Choroid plexus epithelial cell (primary cell): Measurements from ENCODE around the gene SMURF2.
A peak's percentile ranks its signal among the peaks of the same experiment; 100 is the strongest.

Source experiments
- DNase-seq: peaks from one replicate; pipeline ENCODE4 v3.0.0-alpha.2; 2010; ENCODE audit warnings: low read depth
- H3K4me3 ChIP-seq: 2 replicates; pipeline ENCODE4 v1.5.1; 2011; ENCODE audit warnings: low read depth, mild to moderate bottlenecking, control low read depth, low read length, moderate library complexity
- TF ChIP-seq, protein P1 (sequence below): conservative IDR thresholded peaks from 2 replicates; pipeline ENCODE4 v1.5.1; 2011; ENCODE audit warnings: low read depth, mild to moderate bottlenecking, control low read depth, inconsistent platforms, low read length, moderate library complexity

SMURF2 gene

DNA sequence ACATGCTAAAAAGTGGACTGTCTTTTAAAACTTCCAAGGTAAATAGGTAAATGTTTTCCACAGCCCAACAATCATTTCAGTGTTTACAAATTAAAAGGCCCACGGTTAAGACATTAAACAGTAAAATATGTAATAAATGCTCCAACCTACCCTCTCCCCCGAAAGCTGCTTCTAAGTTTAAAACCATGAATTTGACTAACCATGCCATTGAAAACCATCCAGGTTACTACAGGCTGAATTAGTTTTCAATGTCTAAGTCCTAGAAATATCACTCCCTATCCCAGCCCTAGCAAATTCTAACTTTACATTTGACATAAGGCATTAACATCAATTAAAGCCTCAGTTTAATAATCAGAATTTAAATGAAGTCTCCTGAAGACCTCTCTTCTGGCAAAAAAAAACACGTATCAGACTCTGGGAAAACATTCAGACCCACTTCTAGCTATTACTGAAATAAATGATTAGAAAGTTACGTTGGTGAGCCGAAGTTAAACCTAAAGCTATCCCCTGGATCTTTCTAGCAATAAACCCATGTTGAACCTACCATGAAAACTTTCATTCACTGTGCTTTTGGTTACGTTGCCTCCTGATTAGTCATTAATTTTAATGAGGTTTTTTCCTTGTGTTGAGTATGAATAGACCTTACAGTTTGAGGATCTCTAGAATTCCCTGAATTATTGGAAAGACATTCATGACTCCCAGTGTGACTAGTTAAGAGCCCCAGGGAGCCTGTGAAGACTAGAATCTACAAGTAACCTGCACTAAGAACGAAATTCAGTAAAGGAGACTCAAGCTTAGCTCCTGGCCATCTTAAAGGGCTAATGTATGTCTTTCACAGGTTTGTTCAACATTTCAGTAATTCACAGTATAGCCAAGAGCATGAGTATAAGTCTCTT, 163.6 kb downstream of the SMURF2 start:
- no peak for DNase-seq
- no peak overlapping the region for H3K4me3 ChIP-seq
- TF ChIP-seq, protein P1, sequence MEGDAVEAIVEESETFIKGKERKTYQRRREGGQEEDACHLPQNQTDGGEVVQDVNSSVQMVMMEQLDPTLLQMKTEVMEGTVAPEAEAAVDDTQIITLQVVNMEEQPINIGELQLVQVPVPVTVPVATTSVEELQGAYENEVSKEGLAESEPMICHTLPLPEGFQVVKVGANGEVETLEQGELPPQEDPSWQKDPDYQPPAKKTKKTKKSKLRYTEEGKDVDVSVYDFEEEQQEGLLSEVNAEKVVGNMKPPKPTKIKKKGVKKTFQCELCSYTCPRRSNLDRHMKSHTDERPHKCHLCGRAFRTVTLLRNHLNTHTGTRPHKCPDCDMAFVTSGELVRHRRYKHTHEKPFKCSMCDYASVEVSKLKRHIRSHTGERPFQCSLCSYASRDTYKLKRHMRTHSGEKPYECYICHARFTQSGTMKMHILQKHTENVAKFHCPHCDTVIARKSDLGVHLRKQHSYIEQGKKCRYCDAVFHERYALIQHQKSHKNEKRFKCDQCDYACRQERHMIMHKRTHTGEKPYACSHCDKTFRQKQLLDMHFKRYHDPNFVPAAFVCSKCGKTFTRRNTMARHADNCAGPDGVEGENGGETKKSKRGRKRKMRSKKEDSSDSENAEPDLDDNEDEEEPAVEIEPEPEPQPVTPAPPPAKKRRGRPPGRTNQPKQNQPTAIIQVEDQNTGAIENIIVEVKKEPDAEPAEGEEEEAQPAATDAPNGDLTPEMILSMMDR, result no peak

DNA sequence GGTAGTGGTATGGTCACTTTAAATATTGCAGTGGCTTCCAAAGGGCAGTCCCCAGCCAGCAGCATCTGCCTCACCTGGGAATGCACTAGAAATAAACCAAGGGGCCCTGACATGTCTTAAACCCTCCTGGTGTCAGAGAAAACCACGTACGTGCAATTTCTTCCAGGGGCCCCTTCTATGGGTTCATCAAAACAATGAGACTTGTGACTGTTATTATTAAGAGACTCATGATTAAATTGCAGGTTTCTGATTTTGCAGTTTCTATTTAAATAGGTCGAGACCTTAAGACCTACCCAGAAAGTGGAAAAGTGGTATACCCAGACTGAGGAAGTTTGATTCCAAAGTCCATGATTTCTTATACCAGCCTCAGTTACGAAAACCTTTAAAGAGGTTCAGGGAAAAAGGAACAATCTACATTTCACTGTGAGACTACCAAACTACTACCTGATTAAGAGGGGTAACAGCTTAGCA, 164.5 kb downstream of the SMURF2 start:
- TF ChIP-seq, protein P1, result no peak
- no peak for DNase-seq
- peak overlapping the region; percentile 75 for H3K4me3 ChIP-seq

DNA sequence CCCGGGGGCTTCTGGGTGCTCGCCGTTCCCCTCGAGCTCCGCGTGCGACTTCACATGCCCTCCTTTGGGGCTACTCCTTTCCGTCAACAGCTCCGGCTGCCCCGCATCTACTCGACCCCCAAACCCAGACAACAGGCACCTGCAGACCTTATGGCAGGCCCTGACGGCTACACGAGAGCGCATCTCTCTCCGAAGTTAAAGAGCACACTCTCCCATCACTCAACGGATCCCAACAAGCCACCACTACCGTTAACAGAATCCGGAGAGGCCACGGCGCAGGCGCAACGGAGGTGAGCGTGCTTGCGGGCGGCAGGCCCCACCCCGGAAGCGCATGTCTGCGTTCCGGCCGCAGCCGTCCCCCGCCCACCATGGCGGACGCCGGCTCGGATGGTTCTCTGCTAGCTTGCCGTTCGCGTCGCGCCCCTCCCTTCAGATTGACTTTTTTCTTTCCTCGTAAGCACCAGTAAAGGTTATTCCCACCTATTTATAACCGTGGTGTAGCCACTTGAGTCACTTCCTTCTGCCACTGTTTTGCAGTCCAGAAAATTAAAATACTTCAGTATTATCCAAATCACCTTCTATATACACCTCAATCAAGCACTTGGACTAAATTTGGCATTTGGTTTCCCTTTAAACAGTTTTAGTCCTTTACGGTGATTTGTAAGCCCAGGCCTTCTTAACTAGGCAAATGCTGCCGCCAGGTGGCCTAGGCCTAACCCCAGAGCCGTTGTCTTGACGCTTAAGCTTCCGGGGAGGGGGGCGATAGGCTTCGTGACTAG, 165.1 kb downstream of the SMURF2 start, which contains the start of gene POLG2:
TSS of gene POLG2 (minus strand) at position 269 of the 779 bp plus-strand sequence. CDS start at position 183, 86 bp downstream.
- TF ChIP-seq, protein P1, result peak; percentile 64
- H3K4me3 ChIP-seq, result peak within 1 kb of the TSS; percentile 75
- DNase-seq, result peak; percentile 96

DNA sequence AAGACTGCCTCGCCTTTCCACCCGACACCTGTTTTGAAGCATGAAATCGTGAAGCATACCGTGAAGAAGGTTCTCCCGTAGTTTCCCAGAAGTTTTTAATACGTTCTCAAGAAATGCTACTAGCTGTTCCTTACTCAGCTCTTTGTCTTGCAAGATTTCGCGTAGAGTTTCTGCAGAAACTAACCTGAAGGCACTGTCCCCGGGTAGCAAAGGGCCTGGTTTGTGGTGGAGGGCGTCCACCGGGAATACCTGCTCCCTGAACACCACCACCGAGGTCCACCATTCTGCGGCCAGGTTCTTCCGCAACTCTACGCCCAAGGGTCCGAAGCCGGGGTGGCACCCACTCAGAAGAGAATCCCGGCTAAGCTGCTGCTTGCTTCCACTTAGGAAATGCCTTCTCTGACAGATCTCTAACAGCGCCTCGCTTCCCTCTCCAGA, 165.7 kb downstream of the SMURF2 start:
- peak overlapping the region; percentile 75 for H3K4me3 ChIP-seq
- DNase-seq, result peak; percentile 25
- TF ChIP-seq, protein P1, result no peak
